Esophagus muscularis mucosa (tissue), 4 donors: Measurements from ENCODE around the gene SMYD2. TPM values are rescaled to one million over a fixed set of nuclear protein-coding genes. Genes with fewer than 3 reads are reported as not detected.

ENCODE experiments used
- DNase-seq: peaks from one replicate; pipeline ENCODE4 v3.0.0-alpha.2; 2017; ENCODE audit errors: extremely low spot score
- H3K27ac ChIP-seq, 4 donors: fragments of 200-600 bp; sonication (generic); replicated peaks in 1 of 4; 1 replicate in 3 of 4; 2 replicates in 1 of 4; pipeline ENCODE4 v1.5.1; 2016 to 2019; ENCODE audit warnings: mild to moderate bottlenecking in 1 of 4
- H3K27me3 ChIP-seq, 4 donors: fragments of 200-600 bp; sonication (generic); one replicate each; pipeline versions ENCODE4 v1.5.1 to v1.6.0; 2016 to 2019
- H3K36me3 ChIP-seq, 4 donors: fragments of 200-600 bp; sonication (generic); one replicate each; pipeline ENCODE4 v1.5.1; 2016 to 2019
- H3K4me1 ChIP-seq, 4 donors: fragments of 200-600 bp; sonication (generic); one replicate each; pipeline ENCODE4 v1.5.1; 2016 to 2019
- H3K4me3 ChIP-seq, 4 donors: fragments of 200-600 bp; sonication (generic); 1 replicate in 2 of 4; 2 replicates in 2 of 4; pipeline ENCODE4 v1.5.1; 2016 to 2019; ENCODE audit warnings: mild to moderate bottlenecking in 4 of 4, moderate library complexity in 1 of 4
- H3K9me3 ChIP-seq, 4 donors: fragments of 200-600 bp; sonication (generic); 1 replicate in 3 of 4; 2 replicates in 1 of 4; pipeline ENCODE4 v1.5.1; 2016 to 2019
- EP300 ChIP-seq: sonication (generic); formaldehyde crosslinking; IDR thresholded peaks from one replicate; pipeline ENCODE4 v1.6.1; 2017; ENCODE audit warnings: antibody characterized with exemption
- POLR2A ChIP-seq: fragments of 450-650 bp; IDR thresholded peaks from one replicate; pipeline ENCODE4 v1.6.1; 2017; ENCODE audit warnings: antibody characterized with exemption, moderate library complexity, mild to moderate bottlenecking, low read depth
- POLR2AphosphoS5 ChIP-seq, 2 donors: sonication (generic); formaldehyde crosslinking; IDR thresholded peaks; one replicate each; pipeline ENCODE4 v1.6.1; 2017; ENCODE audit warnings: antibody characterized with exemption in 2 of 2
- WGBS: methylation state at CpG from one replicate; pipeline ENCODE4 v1.1.5; 2018; 5-methylcytosine and 5-hydroxymethylcytosine counted together
- intact Hi-C: fragments of 100-400 bp; cut with DNase I; formaldehyde crosslinking; loops from one replicate; pipeline ENCODE4 v1.15.1; 2023
- total RNA-seq, 4 donors: library from RNA; depleted of rRNA; stranded (reverse); fragments of >200 nt; gene quantifications; one replicate each; pipeline versions ENCODE4 v1.1.0 to v1.2.1, GENCODE V29; 2016
- TF ChIP-seq, protein P1 (sequence below), 3 experiments: fragments of 200-600 bp in 2 of 3; fragments of 450-650 bp in 1 of 3; sonication (generic) in 2 of 3; IDR thresholded peaks; one replicate each; pipeline ENCODE4 v1.5.1; 2017 to 2019; ENCODE audit warnings: antibody characterized with exemption in 3 of 3, mild to moderate bottlenecking in 2 of 3, moderate library complexity in 1 of 3

The SMYD2 gene
- total RNA-seq, 4 donors from 2014 or later: 15.0 to 19.7 (median 18.4) TPM

DNA sequence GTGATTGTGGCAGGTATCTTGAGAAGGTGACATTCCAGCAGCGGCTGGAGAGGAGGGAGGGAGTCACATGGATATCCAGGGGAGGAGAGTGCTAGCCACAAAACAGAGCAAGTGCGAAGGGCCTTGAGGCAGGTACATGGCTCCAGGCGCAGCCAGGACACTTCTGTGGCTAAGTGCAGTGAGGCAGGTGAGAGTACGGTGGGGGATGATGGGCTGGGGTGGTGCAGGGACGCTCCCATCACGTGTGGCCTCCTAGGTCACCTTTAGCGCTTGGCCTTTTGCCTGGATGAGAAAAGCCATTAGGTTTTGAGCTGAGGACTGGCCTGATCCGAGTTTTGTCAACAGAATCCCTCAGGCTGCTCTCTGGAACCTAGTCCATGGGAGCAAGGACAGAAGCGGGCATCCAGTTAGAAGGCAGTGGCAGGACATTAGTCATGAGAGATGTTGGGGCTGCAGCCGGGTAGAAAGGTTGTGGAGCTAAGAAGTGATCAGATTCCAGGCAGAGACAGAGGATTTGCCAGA lies 31.6 kb downstream of the SMYD2 start:
- TF ChIP-seq, protein P1, sequence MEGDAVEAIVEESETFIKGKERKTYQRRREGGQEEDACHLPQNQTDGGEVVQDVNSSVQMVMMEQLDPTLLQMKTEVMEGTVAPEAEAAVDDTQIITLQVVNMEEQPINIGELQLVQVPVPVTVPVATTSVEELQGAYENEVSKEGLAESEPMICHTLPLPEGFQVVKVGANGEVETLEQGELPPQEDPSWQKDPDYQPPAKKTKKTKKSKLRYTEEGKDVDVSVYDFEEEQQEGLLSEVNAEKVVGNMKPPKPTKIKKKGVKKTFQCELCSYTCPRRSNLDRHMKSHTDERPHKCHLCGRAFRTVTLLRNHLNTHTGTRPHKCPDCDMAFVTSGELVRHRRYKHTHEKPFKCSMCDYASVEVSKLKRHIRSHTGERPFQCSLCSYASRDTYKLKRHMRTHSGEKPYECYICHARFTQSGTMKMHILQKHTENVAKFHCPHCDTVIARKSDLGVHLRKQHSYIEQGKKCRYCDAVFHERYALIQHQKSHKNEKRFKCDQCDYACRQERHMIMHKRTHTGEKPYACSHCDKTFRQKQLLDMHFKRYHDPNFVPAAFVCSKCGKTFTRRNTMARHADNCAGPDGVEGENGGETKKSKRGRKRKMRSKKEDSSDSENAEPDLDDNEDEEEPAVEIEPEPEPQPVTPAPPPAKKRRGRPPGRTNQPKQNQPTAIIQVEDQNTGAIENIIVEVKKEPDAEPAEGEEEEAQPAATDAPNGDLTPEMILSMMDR (IDR thresholded peaks at IDR 0.05): no peak
- no peak for TF ChIP-seq EP300
- no peak for TF ChIP-seq POLR2A
- TF ChIP-seq POLR2AphosphoS5 (IDR thresholded peaks at IDR 0.05): no peak
- H3K9me3 ChIP-seq: no peaks in the 10 kb centered on the region
- DNase-seq: no peak
- no peak overlapping the region for H3K27ac ChIP-seq
- H3K4me3 ChIP-seq: no peak overlapping the region
- intact Hi-C loops: no loop called here
- peaks cover 0 to 21% (median 7%) of the 10 kb centered on the region in 4 donors for H3K36me3 ChIP-seq
- WGBS: 94% methylated on average over 10 of the region's 10 CpGs
- no peaks in the 10 kb centered on the region for H3K27me3 ChIP-seq
- peaks cover 0 to 14% (median 0%) of the 10 kb centered on the region in 4 donors for H3K4me1 ChIP-seq

DNA sequence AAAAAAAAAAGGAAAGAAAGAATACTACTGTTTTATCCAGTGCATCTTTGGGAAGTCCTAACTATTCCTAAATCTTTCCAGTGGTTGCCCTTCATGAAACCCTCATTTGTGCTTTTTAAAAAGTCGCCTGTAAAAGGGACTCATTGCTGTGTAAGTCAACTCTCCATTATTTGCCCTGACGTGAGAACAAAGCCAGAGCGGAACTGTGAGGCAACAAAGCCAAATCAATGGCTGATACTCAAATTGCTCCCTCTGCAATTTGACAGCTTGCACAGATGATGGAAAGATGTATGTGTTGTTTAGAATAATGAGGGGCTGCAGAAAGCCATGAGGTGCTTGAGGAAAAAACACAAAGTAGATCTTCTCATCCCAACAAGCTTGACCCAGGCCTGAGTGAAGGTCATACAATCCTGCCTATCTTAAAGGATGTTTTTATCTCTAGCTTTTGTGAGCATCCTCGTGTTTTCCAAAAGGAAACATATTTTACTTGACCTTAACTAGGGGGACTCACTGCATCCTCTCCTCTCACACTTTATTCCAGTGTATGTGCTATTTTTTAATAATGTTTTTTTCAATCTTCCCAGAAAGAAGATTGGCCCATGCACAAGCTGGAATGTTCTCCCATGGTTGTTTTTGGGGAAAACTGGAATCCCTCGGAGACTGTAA lies 33.4 kb downstream of the SMYD2 start:
- TF ChIP-seq POLR2A: no peak
- TF ChIP-seq POLR2AphosphoS5 (IDR thresholded peaks at IDR 0.05): no peak
- TF ChIP-seq, protein P1 (IDR thresholded peaks at IDR 0.05): no peak
- TF ChIP-seq EP300: no peak
- Histone ChIP-seq H3K4me1 (peaks cover 0 to 14% (median 0%) of the 10 kb centered on the region in 4 donors), H3K27me3 (no peaks in the 10 kb centered on the region), H3K36me3 (peaks cover 0 to 32% (median 12%) of the 10 kb centered on the region in 4 donors), H3K9me3 (no peaks in the 10 kb centered on the region), H3K27ac (no peak overlapping the region), H3K4me3 (no peak overlapping the region)
- WGBS: 87% methylated on average over 5 of the region's 5 CpGs
- no peak for DNase-seq
- intact Hi-C loops: no loop called here

DNA sequence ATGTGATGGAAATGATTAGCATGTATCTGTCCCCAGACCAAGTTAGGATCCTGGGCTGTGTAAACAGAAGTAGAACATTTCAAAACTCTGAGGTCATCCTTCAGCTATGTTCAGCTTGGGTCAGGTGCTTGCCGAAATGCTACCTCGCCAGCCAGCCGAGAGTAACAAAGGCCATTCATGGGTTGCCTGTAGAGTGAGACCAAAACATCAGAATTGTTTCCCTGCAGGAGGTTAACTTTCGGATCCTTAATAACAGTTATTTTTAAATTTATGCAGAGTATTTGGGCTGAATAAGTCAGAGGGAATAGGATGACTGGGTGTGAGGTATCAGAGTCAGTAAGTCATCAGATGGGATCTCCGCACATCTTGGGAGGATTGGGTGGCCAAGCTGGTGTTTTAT lies 35.6 kb downstream of the SMYD2 start:
- H3K9me3 ChIP-seq: no peaks in the 10 kb centered on the region
- H3K4me3 ChIP-seq: no peak overlapping the region
- H3K36me3 ChIP-seq: peaks cover 0 to 43% (median 22%) of the 10 kb centered on the region in 4 donors
- H3K4me1 ChIP-seq: peaks cover 0 to 6% (median 0%) of the 10 kb centered on the region in 4 donors
- TF ChIP-seq POLR2AphosphoS5 (IDR thresholded peaks at IDR 0.05): no peak
- no peak for TF ChIP-seq POLR2A
- TF ChIP-seq, protein P1 (IDR thresholded peaks at IDR 0.05): no peak
- TF ChIP-seq EP300: no peak
- 89% methylated on average over 5 of the region's 5 CpGs for WGBS
- intact Hi-C loops: no loop called here
- H3K27ac ChIP-seq: no peak overlapping the region
- H3K27me3 ChIP-seq: no peaks in the 10 kb centered on the region
- DNase-seq: no peak

DNA sequence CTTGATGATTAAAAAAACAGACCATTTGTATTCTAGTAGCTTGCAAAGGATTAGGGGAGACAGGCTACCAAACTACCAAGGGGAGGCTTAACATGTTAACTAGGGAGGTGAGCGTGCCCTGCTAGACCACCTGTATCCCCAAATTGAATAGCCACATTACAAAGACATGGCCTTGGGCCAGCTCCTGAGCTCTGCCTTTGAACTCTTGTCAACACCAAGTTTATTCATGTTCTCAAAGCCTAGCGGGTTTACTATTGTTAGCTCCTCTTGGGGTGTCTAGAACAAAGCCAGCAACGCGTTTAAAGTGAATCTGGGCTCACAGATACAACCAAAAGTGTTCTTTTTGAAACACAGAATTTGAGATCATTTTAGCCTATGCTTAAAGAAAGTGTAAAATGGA lies 36.3 kb downstream of the SMYD2 start:
- peaks cover 0 to 2% (median 0%) of the 10 kb centered on the region in 4 donors for H3K4me1 ChIP-seq
- TF ChIP-seq POLR2A (no peak), POLR2AphosphoS5 (IDR thresholded peaks at IDR 0.05) (no peak), EP300 (no peak)
- TF ChIP-seq, protein P1 (IDR thresholded peaks at IDR 0.05): no peak
- no peak for DNase-seq
- H3K27ac ChIP-seq: no peak overlapping the region
- intact Hi-C loops: no loop called here
- H3K36me3 ChIP-seq: peaks cover 0 to 50% (median 22%) of the 10 kb centered on the region in 4 donors
- no peak overlapping the region for H3K4me3 ChIP-seq
- H3K9me3 ChIP-seq: no peaks in the 10 kb centered on the region
- no peaks in the 10 kb centered on the region for H3K27me3 ChIP-seq
- 82% methylated on average over 4 of the region's 4 CpGs for WGBS
